Nucleus accumbens (tissue), 56 donors: ENCODE data around the gene LGALS12.

ENCODE experiments used
- DNase-seq, 56 donors: peaks; one replicate each; lab custom pipeline; 2025; lab: John Stamatoyannopoulos, UW

LGALS12 gene

GRCh38 chr11:63505857-63506528 lies at the start of gene LGALS12:
Gene LGALS12 (plus strand): TSS chr11:63506084. CDS start chr11:63506459, 375 bp downstream.
- no peak for DNase-seq

- no peak for DNase-seq
These were observed 46.3 kb upstream of the LGALS12 start for GRCh38 chr11:63459586-63459985.

- DNase-seq: no peak
These were observed 43.7 kb upstream of the LGALS12 start for GRCh38 chr11:63462137-63462536.

- no peak for DNase-seq
These were observed 35.6 kb upstream of the LGALS12 start for GRCh38 chr11:63470311-63470710.

GRCh38 chr11:63472372-63472771 lies 33.5 kb upstream of the LGALS12 start:
- no peak for DNase-seq

GRCh38 chr11:63476618-63477017 lies 29.3 kb upstream of the LGALS12 start:
- no peak for DNase-seq

GRCh38 chr11:63478896-63479295 lies 27.0 kb upstream of the LGALS12 start:
- peak in 47 of 56 donors; percentile 6 to 78 (median 43) for DNase-seq

- DNase-seq: no peak
These were observed 25.8 kb upstream of the LGALS12 start for GRCh38 chr11:63480039-63480438.

DNA sequence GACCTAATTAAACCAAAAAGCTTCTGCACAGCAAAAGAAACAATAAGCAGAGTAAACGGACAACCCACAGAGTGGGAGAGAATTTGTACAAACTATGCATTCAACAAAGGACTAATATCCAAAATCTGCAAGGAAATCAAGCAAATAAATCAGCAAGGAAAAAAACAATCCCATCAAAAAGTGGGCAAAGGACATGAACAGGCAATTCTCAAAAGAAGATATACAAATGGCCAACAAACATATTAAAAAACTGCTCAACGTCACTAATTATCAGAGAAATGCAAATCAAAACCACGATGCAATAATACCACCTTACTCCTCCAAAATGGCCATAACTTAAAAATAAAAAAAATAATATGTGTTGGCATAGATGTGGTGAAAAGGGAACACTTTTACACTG lies 20.1 kb upstream of the LGALS12 start:
- no peak for DNase-seq

DNA sequence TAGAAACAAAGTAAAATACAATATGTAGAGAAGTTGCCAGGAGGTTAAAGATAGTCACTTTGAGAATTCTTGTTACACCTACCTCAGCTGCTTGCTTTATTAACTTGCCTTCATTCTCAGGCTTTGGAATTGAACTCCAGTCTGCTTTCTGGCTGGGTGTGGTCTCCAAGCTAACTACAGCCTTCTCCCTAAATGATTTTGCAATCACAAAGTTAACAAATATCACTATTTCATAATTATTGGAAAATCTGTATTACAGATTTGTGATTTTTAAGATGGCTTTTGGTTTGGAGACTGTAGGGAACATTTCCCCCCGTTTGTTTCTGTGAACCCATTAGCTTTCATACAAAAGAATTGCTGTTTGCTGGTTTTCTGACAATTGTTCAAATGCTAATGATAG lies 17.1 kb upstream of the LGALS12 start:
- DNase-seq: no peak

DNA sequence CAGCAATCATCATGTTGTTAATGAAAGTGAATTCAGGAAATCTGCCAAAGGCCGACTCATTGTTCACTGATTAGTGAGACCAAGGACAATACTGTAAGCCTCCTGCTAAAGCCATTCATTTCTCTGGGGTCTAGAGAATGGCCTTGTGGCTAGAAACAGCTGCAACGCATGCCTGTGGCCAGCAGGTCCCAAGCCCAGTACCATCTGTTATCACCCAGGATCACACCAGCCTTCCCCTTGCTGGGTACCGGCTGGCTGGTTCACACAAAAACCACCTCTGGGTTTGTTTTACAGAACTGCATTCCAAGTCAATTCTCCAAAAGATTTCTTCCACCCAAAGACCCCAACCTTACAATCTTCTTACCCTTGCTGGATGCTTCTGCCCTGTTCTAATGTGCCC lies 16.0 kb upstream of the LGALS12 start:
- DNase-seq: peak in 3 of 56 donors; percentile 9 to 41 (median 37)

GRCh38 chr11:63490551-63491239 lies 15.2 kb upstream of the LGALS12 start, which contains the start of gene PLAAT5:
Gene PLAAT5 (minus strand): TSS chr11:63491167. CDS start chr11:63491034, 133 bp downstream.
- peak in 22 of 56 donors; percentile 8 to 78 (median 36) for DNase-seq

DNA sequence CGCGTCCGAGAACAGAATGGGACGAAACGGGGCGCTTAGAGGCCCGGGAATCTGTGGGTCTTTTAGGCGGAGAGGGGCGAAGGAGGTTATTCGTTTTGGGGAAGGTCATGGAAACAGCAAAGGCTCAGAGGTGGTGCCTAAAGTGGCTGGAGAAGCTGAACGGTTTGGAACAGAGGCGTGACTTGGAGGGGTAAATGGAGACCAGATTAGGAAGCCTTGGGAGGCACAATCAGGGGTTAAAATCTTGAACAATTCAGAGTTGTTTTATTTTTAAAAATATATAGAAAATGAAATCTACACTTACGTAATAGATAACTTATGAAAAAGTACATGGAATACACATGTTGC lies 14.7 kb upstream of the LGALS12 start:
- no peak for DNase-seq

DNA sequence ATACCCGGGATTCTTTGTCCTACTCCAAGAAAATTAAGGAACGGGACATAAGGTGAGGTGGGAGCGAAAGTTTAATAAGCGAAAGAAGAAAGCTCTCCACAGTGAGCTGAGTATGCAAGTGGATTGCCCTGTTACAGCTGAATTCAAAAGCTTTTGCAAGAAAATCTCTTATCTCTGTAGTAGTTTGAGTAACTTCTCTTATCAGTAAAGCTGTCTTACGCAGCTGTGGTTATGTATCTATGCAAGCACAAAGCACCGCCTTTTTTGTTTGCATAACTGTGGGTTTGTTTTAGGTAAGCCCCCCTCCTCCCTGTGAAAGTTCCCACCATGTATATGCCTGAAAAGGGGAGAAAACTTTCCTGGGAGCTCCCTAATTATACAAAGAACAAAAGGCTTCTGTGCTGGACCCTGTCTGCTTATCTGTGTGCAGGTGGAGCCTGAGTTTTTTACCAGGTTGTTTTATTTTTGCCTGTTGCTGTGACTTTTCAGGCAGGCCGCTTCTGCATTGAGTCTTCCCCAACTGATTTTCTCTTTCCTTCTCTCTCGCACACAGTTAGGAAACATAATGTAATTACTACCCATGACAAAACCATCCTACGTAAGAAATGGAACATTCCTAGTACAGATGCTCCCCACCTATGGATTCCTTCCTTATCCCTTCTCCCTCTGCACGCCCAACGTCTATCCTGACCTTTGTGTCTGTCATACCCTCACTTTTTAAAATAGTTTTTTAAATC lies 14.1 kb upstream of the LGALS12 start:
- no peak for DNase-seq

GRCh38 chr11:63492441-63492840 lies 13.4 kb upstream of the LGALS12 start:
- DNase-seq: no peak

- DNase-seq: no peak
These were observed 12.8 kb upstream of the LGALS12 start for GRCh38 chr11:63493127-63493526.

GRCh38 chr11:63494975-63495374 lies 10.9 kb upstream of the LGALS12 start:
- no peak for DNase-seq

- DNase-seq: no peak
These were observed 6.0 kb upstream of the LGALS12 start for GRCh38 chr11:63499874-63500273.

- DNase-seq: no peak
These were observed 4.6 kb upstream of the LGALS12 start for GRCh38 chr11:63501236-63501635.

- DNase-seq: no peak
These were observed 3.5 kb upstream of the LGALS12 start for GRCh38 chr11:63502252-63502820.

DNA sequence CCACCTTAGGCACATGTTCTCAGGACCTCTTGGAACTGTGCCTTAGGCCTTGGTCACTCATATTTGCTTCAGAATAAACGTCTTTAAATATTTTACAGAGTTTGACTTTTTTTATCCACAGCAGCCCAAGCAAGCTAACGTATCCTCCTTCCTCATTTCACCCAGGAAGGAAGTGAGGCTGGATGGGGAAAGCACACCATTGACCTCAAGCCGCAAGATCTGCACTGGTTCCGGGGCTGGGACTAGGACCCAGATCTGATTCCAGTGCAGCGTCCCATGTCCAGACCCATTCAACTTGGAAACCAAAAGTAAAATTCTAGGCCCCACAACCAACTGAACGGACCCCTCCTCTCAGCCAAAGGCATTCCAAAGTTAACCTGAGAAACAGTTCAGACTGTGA lies 2.4 kb upstream of the LGALS12 start:
- DNase-seq: no peak
